Measurements from ENCODE around the gene PLK2.

PLK2 gene

GRCh38 chr5:58460732-58461286, 923 bp upstream of the PLK2 start:
- H3K9ac ChIP-seq (ENCODE audit: insufficient read length, low read depth): peak overlapping the region; percentile 85
- peak overlapping the region; percentile 74 for H3K4me3 ChIP-seq (ENCODE audit: insufficient read length, low read depth)
- no peaks in the 10 kb centered on the region for H3K4me1 ChIP-seq (ENCODE audit: insufficient read depth, insufficient read length)
- no peaks in the 10 kb centered on the region for H3K9me3 ChIP-seq (ENCODE audit: insufficient read depth, low read length)
- DNase-seq (ENCODE audit: low read depth, low spot score): peak; percentile 70
- no peak for TF ChIP-seq SUZ12 (IDR thresholded peaks at IDR 0.05; ENCODE audit: extremely low read depth, insufficient read depth, insufficient read length)
- TF ChIP-seq ZNF274 (IDR thresholded peaks at IDR 0.05; ENCODE audit: low read depth, low read length): no peak
- TF ChIP-seq YY1 (IDR thresholded peaks at IDR 0.05; ENCODE audit: insufficient read depth, insufficient read length): no peak
- H3K27me3 ChIP-seq (ENCODE audit: insufficient read depth, insufficient read length): no peaks in the 10 kb centered on the region
- H3K36me3 ChIP-seq (ENCODE audit: insufficient read depth, insufficient read length, low read length): peaks cover 30% of the 10 kb centered on the region

- H3K4me1 ChIP-seq (ENCODE audit: insufficient read depth, insufficient read length): no peaks in the 10 kb centered on the region
- H3K9ac ChIP-seq (ENCODE audit: insufficient read length, low read depth): peak overlapping the region; percentile 85
Observed at GRCh38 chr5:58459146-58460001, 512 bp downstream of the PLK2 start.

GRCh38 chr5:58458743-58459145, 1.1 kb downstream of the PLK2 start:
- no peak for TF ChIP-seq ZNF274 (IDR thresholded peaks at IDR 0.05; ENCODE audit: low read depth, low read length)
- TF ChIP-seq SUZ12 (IDR thresholded peaks at IDR 0.05; ENCODE audit: extremely low read depth, insufficient read depth, insufficient read length): no peak
- Histone ChIP-seq H3K4me3 (ENCODE audit: insufficient read length, low read depth) (peak overlapping the region; percentile 74), H3K9me3 (ENCODE audit: insufficient read depth, low read length) (no peaks in the 10 kb centered on the region), H3K36me3 (ENCODE audit: insufficient read depth, insufficient read length, low read length) (peaks cover 51% of the 10 kb centered on the region), H3K9ac (ENCODE audit: insufficient read length, low read depth) (peak overlapping the region; percentile 85), H3K27me3 (ENCODE audit: insufficient read depth, insufficient read length) (no peaks in the 10 kb centered on the region), H3K4me1 (ENCODE audit: insufficient read depth, insufficient read length) (no peaks in the 10 kb centered on the region)
- DNase-seq (ENCODE audit: low read depth, low spot score): no peak

More at GRCh38 chr5:58459146-58460001, 512 bp downstream of the PLK2 start:
- no peak for TF ChIP-seq YY1 (IDR thresholded peaks at IDR 0.05; ENCODE audit: insufficient read depth, insufficient read length)
- TF ChIP-seq SUZ12 (IDR thresholded peaks at IDR 0.05; ENCODE audit: extremely low read depth, insufficient read depth, insufficient read length): no peak
- TF ChIP-seq ZNF274 (IDR thresholded peaks at IDR 0.05; ENCODE audit: low read depth, low read length): no peak
- Histone ChIP-seq H3K4me3 (ENCODE audit: insufficient read length, low read depth) (peak overlapping the region; percentile 74), H3K9me3 (ENCODE audit: insufficient read depth, low read length) (no peaks in the 10 kb centered on the region), H3K27me3 (ENCODE audit: insufficient read depth, insufficient read length) (no peaks in the 10 kb centered on the region), H3K36me3 (ENCODE audit: insufficient read depth, insufficient read length, low read length) (peaks cover 45% of the 10 kb centered on the region)
- DNase-seq (ENCODE audit: low read depth, low spot score): no peak

- H3K4me3 ChIP-seq (ENCODE audit: insufficient read length, low read depth): peak overlapping the region; percentile 74
- peaks cover 56% of the 10 kb centered on the region for H3K36me3 ChIP-seq (ENCODE audit: insufficient read depth, insufficient read length, low read length)
- H3K4me1 ChIP-seq (ENCODE audit: insufficient read depth, insufficient read length): no peaks in the 10 kb centered on the region
- no peak overlapping the region for H3K9ac ChIP-seq (ENCODE audit: insufficient read length, low read depth)
- H3K27me3 ChIP-seq (ENCODE audit: insufficient read depth, insufficient read length): no peaks in the 10 kb centered on the region
- no peak for TF ChIP-seq ZNF274 (IDR thresholded peaks at IDR 0.05; ENCODE audit: low read depth, low read length)
- TF ChIP-seq SUZ12 (IDR thresholded peaks at IDR 0.05; ENCODE audit: extremely low read depth, insufficient read depth, insufficient read length): no peak
- no peak for TF ChIP-seq YY1 (IDR thresholded peaks at IDR 0.05; ENCODE audit: insufficient read depth, insufficient read length)
- no peak for DNase-seq (ENCODE audit: low read depth, low spot score)
- no peaks in the 10 kb centered on the region for H3K9me3 ChIP-seq (ENCODE audit: insufficient read depth, low read length)
Observed at GRCh38 chr5:58458141-58458742, 1.6 kb downstream of the PLK2 start.

GRCh38 chr5:58457050-58457449, 2.8 kb downstream of the PLK2 start:
- TF ChIP-seq YY1 (IDR thresholded peaks at IDR 0.05; ENCODE audit: insufficient read depth, insufficient read length) (no peak), SUZ12 (IDR thresholded peaks at IDR 0.05; ENCODE audit: extremely low read depth, insufficient read depth, insufficient read length) (no peak), ZNF274 (IDR thresholded peaks at IDR 0.05; ENCODE audit: low read depth, low read length) (no peak)
- Histone ChIP-seq H3K9ac (ENCODE audit: insufficient read length, low read depth) (no peak overlapping the region), H3K4me3 (ENCODE audit: insufficient read length, low read depth) (no peak overlapping the region), H3K9me3 (ENCODE audit: insufficient read depth, low read length) (no peaks in the 10 kb centered on the region), H3K27me3 (ENCODE audit: insufficient read depth, insufficient read length) (no peaks in the 10 kb centered on the region), H3K36me3 (ENCODE audit: insufficient read depth, insufficient read length, low read length) (peaks cover 59% of the 10 kb centered on the region), H3K4me1 (ENCODE audit: insufficient read depth, insufficient read length) (no peaks in the 10 kb centered on the region)
- no peak for DNase-seq (ENCODE audit: low read depth, low spot score)

- no peak for TF ChIP-seq SUZ12 (IDR thresholded peaks at IDR 0.05; ENCODE audit: extremely low read depth, insufficient read depth, insufficient read length)
- no peak for TF ChIP-seq ZNF274 (IDR thresholded peaks at IDR 0.05; ENCODE audit: low read depth, low read length)
- no peak for TF ChIP-seq YY1 (IDR thresholded peaks at IDR 0.05; ENCODE audit: insufficient read depth, insufficient read length)
- no peaks in the 10 kb centered on the region for H3K4me1 ChIP-seq (ENCODE audit: insufficient read depth, insufficient read length)
- DNase-seq (ENCODE audit: low read depth, low spot score): no peak
- H3K36me3 ChIP-seq (ENCODE audit: insufficient read depth, insufficient read length, low read length): peaks cover 62% of the 10 kb centered on the region
- H3K9me3 ChIP-seq (ENCODE audit: insufficient read depth, low read length): no peaks in the 10 kb centered on the region
- no peaks in the 10 kb centered on the region for H3K27me3 ChIP-seq (ENCODE audit: insufficient read depth, insufficient read length)
- no peak overlapping the region for H3K9ac ChIP-seq (ENCODE audit: insufficient read length, low read depth)
- H3K4me3 ChIP-seq (ENCODE audit: insufficient read length, low read depth): no peak overlapping the region
Observed at GRCh38 chr5:58456486-58456885, 3.4 kb downstream of the PLK2 start.

- Histone ChIP-seq H3K27me3 (ENCODE audit: insufficient read depth, insufficient read length) (no peaks in the 10 kb centered on the region), H3K4me1 (ENCODE audit: insufficient read depth, insufficient read length) (no peaks in the 10 kb centered on the region), H3K4me3 (ENCODE audit: insufficient read length, low read depth) (no peak overlapping the region), H3K9ac (ENCODE audit: insufficient read length, low read depth) (no peak overlapping the region), H3K36me3 (ENCODE audit: insufficient read depth, insufficient read length, low read length) (peaks cover 62% of the 10 kb centered on the region), H3K9me3 (ENCODE audit: insufficient read depth, low read length) (no peaks in the 10 kb centered on the region)
- TF ChIP-seq YY1 (IDR thresholded peaks at IDR 0.05; ENCODE audit: insufficient read depth, insufficient read length) (no peak), ZNF274 (IDR thresholded peaks at IDR 0.05; ENCODE audit: low read depth, low read length) (no peak), SUZ12 (IDR thresholded peaks at IDR 0.05; ENCODE audit: extremely low read depth, insufficient read depth, insufficient read length) (no peak)
- no peak for DNase-seq (ENCODE audit: low read depth, low spot score)
Observed at GRCh38 chr5:58456026-58456425, 3.9 kb downstream of the PLK2 start.
